Activated T-cell treated with anti-CD3 and anti-CD28 coated beads for 4 hours (primary cell): ENCODE data around the gene DEPDC5.
"Not testable (repeated sequence)": the region's sequence is repeated elsewhere in the genome, so short reads cannot be mapped to it uniquely, and the experiment has no call there.

Experiments used
- DNase-seq: peaks from one replicate; pipeline ENCODE4 v3.0.0-alpha.2; 2020

The DEPDC5 gene

DNA sequence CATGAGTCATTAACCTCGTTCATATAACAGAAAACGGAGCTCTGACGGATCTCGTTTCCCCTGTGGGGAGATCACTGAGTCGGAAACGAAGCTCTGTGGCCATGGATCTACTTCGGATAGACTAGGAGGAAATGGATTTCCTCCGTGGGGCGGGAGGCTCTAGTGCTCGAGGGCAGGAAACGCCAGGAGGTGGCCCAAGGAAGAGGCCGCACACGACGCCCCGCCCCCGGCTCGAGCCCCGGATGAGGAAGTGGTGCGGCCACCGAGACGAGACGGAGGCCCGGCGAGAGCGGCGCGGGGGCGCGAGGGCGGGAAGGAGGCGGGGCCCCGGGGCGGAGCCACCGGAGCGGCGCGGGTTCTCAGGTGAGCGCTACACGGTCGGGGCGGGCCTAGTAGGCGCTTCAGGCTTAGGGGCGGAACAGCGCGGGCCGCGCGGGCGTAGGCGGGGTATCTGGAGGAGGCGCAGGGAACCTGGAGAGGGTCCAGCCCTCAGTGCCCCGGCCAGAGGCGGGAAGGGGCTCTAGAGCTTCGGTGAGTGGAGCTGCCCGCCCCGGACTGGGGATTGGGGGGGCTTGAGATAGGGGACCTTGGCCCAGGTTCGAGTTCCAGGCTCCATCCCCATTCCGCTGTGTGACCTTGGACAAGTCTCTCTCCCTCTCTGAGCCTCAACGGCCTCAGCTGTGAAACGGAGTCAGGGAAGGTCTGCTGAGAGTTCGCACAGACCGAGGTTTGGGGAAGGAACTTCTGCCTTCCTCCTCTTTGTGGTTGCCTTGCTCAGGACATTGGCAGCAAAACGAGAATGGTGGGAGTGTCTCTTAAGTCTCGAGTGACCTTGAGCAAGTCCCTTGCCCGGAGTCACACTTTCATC lies at the start of gene DEPDC5:
Gene DEPDC5 (plus strand): TSS at position 386 of the 868 bp plus-strand sequence. CDS start 903 bp downstream, outside the sequence.
- DNase-seq: peak; percentile 94

DNA sequence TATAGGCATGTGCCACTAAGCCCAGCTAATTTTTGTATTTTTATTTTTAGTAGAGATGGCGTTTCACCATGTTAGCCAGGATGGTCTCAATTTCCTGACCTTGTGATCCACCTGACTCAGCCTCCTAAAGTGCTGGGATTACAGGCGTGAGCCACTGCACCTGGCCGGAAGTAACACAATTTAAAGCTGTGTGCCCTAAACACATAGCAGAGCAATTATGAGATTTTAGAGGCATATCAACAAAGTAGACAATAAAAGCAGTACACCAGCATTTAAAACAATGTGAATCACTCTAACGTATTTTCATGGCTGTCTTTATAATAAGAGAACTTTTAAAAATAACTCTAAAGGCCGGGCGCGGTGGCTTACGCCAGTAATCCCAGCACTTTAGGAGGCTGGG lies 46.3 kb upstream of the DEPDC5 start:
- no peak for DNase-seq

DNA sequence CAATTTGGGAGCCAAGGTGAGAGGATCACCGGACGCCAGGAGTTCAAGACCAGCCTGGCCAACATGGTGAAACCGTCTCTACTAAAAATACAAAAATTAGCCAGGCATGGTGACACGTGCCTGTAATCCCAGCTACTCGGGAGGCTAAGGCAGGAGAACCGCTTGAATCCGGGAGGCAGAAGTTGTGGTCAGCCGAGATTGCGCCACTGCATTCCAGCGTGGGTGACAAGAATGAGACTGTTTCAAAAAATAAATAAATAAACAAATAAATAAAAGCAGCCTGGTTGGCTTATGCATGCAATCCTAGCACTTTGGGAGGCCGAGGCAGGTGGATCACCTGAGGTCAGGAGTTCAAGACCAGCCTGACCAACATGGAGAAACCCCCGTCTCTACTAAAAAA lies 42.6 kb upstream of the DEPDC5 start:
- not testable (repeated sequence) for DNase-seq

DNA sequence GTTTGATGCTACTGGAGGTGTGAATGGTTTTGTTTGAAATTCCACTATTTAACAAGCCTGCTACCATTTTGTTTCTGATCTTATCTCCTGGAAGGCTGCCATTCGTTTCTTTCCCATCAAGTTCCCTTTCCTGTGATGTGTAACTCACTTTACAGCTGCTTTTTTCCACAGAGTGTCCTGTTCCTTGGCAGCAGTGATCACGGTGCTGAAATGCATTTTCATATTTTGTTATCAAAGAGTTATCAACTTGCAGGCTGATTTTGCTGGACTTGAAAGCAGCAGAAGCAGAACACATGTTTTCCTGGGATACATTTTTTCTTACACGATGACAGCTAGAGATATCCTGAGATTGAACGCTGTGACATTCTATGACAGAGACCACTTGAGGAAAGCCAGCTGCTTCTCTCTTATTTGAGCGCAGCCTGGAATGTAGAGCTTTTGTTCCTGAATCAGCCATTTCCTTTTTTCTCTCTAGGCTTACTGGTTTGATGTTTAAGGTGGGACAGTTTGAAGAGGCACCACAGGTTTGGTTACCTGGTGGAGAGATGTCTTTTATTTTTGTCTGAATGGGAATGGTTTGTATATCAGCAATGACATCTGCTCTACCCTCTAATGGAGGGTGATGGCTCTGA lies 38.6 kb upstream of the DEPDC5 start:
- no peak for DNase-seq

DNA sequence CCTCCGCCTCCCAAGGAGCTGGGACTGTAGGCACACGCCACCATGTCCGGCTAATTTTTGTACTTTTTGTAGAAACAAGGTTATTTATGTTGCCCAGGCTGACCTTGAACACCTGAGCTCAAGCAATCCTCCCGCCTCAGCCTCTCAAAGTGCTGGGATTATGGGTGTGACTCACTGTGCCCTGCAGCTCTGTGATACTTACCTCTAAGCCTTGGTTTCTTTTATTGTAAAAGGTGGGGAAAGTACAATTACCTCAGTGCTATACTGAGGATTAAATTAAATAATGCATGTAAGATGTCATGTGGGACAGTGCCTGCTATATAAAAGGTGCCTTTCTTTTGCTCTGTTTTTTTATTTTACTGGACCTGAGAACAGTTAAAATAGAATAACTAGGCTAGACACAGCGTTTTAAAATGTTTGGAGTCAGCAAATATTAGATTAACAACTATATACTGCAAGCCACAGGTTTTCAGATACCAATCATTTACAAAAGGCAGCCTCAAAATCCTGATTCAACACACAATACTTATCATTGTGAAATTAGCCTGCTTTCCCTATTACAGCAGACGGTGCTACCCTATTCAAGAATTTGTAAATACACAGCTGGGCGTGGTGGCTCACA lies 33.9 kb upstream of the DEPDC5 start:
- DNase-seq: no peak

DNA sequence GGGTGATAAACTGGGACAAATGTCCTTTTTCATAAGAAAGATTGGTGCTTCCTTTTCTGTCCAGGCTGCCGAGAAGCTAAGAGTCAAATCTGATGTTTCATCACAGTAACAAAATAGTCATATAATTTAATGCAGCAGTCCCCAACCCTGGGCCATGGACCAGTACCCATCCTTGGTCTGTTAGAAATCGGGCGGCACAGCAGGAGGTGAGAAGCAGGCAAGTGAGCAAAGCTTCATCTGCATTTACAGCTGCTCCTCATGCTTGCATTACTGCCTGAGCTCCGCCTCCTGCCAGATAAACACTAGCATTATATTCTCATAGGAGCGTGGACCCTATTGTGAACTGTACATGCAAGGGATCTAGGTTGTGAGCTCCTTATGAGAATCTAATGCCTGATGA lies 30.1 kb upstream of the DEPDC5 start:
- DNase-seq: no peak

DNA sequence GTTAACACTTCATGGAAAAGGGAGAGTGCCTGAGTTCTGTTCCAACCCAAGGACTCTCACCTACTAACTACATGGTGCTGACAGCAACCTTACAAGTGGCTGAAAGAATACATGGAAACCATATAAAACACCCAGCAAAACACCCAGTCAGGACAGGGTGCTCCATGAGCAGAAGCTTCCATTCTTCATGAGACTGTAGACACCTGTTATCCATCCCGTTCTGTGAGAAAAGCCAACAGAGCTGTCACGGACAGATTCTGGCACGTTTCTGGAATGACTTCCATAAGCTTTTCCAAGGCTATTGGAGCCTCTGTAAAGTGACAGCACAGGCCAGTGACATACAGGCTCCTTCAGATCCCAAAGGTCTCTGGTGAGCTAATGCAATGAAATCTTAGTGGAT lies 27.1 kb upstream of the DEPDC5 start:
- no peak for DNase-seq

DNA sequence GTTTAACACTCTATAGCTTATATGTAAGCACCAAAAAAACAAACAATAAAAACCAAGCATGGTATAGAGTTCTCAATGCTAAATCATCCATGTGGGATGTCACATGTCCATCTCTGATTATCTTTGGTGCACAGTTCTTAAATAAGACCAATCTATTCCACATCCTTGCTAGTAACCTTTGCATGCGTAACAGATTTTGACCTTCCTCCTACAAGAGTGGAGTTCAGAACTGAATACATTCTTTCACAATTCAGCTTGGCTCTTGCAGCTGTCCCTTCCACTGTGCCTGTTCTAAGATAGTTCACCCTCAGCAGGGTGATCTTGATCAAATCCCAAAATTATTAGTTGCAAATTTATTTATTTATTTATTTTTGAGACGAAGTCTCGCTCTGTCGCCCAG lies 25.0 kb upstream of the DEPDC5 start:
- no peak for DNase-seq

DNA sequence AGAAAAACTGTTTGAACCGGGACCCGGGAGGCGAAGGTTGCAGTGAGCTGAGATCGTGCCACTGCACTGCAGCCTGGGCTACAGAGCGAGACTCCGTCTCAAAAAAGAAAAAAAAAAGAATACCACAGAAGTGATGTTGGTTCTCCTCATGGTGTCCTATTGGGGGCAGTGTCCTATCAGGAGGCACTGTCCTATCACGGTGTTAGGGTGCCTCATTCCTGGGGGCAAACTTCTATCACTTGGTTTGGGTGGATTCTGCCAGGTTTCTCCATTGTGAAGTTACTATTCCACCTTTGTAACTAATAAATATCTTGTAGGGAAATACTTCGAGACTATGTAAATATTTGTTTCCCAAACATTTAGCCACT lies 23.5 kb upstream of the DEPDC5 start:
- no peak for DNase-seq

DNA sequence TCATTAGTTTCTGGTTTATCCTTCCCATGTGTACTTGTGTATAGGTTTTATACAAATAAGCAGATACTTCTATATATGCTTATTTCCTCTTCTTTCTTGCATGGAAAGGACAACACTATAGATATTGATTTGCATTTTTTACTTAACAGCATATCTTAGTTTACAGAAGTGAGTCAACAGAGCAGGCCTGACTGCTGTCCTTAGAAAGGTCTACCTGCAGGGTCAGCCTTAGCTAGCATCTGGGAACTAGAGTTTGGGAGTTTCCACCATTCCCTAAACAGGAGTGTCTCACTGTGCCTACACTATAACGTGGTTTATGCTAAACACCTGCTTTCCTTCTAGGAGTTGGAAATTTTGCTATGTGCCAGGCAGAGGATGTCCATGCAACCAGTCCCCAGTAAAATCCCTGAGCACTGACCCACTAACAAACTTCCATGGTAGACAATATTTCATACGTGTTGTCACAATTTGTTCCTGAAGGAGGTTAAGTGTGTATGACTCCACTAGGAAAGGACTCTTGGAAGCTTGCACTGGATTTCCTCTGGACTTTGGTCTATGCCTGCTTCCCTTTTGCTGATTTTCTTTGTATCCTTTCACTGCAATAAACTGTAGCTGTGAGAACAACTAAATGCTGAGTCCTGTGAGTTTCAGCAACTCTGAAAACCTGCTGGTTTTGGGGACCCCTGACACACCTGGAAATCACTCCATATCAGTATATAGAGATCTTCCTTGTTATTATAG lies 21.6 kb upstream of the DEPDC5 start:
- no peak for DNase-seq

DNA sequence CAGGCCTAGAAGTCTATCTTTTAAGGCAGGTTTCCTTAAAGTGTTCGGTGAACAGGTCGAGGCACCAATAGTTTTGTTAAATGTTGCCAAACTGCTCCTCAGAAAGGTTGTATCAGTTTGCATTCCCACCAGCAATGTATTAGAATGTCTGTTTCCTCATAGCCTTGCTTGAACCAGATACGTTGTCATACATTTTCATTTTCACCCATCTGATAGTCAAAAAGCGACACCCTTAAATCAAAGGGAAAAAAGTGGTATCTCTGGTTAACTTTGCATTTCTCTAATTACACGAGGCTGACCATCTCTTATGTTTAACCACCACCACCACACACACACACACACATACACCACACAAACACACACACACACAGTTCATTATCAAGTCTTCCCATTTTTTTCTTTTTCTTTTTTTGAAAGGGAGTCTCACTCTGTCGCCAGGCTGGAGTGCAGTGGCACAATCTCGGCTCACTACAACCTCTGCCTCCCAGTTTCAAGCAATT lies 20.2 kb upstream of the DEPDC5 start:
- DNase-seq: no peak

DNA sequence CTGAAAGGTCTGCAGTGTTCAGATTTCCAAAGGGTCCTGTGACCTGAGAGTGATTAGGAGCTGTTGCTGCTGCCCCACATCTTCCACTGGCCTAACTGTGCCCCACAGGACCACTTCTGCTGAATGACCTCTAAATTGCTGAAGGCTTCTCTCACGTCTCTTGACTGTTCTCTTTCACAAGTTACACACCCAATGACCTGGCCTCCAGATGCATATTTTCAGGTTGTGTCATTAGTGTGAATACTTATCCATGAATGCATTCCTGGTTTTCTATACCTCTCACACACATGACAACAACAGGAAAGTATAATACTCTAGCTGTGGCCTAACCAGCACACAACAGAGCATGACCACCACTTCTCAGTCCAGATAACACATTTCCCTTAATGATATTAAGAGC lies 19.3 kb upstream of the DEPDC5 start:
- DNase-seq: no peak

DNA sequence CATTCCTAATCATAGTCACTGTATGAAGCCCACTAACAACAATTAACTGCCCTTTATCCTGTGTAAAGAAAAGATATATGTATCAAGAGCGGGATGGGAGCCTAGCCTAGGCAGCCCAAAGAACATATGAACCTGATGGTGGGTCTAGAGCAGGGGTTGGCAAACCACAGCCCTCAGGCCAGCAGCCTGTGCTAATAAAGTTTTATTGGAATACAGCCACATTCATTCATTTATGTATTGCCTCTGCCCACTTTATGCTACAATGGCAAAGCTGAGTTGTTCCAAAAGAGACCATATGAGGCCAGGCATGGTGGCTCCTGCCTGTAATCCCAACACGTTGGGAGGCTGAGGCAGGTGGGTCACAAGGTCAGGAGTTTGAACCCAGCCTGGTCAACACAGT lies 17.4 kb upstream of the DEPDC5 start:
- no peak for DNase-seq

DNA sequence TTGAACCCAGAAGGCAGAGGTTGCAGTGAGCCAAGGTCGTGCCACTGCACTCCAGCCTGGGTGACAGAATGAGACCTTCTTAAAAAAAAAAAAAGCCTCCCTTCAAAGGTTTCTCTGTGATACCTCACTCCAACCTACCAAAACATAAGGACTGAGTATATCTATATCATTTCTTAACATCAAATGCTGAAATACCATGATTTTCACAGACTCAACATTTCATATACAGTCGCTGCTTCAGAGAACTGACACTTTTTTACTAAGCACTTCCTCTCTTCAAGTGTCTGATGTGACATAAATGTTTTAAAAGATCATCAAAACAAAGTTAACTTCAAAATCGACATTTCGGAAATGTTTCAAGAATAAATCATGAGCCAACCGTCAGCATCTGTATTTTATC lies 15.9 kb upstream of the DEPDC5 start:
- no peak for DNase-seq

DNA sequence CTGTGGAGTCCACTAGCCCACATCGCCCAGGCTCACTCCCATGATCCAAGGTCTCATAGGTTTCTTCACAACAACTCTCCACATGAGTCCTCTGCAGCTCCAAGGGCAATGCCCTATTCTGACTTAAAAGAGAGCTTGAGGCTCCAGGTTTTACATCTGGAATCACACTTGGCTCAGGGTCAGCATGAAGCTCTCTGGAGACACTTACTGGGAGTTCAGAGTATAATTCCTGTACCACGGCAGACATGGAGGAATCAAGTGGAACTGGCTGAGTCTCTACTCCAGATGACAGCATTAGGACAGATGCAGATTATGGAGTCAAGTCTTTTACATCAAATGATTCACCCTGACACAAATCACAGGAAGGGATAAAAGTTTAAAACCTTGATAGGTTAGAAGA lies 15.3 kb upstream of the DEPDC5 start:
- no peak for DNase-seq

DNA sequence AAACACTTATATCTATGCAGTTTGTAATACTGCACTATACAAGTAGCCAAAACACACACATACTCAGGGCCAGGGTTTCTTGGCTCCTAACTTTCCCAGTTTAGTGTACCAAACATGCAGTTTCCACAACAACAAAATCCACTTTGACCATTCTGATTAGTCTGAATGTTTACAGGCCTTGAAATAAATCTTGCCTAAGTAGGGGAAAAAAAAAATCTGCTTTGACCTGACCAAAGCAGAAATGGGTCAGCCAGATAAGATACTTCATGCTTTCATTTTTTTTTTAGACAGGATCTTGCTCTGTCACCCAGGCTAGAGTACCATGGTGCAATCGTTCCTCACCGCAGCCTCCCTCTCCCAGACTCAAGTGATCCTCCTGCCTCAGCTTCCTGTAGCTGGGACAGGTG lies 14.0 kb upstream of the DEPDC5 start:
- DNase-seq: no peak

DNA sequence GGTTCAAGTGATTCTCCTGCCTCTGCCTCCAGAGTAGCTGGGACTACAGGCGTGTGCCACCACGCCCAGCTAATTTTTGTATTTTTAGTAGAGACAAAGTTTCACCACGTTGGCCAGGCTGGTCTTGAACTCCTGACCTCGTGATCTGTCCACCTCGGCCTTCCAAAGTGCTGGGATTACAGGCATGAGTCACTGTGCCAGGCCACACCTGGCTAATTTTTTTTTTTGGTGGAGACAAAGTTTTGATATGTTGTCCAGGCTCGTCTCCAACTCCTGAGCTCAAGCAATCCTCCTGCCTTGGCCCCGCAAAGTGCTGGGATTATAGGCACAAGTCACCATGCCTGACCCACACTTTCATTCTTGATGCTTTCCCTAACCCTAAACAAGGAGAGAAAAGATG lies 13.5 kb upstream of the DEPDC5 start:
- DNase-seq: not testable (repeated sequence)

DNA sequence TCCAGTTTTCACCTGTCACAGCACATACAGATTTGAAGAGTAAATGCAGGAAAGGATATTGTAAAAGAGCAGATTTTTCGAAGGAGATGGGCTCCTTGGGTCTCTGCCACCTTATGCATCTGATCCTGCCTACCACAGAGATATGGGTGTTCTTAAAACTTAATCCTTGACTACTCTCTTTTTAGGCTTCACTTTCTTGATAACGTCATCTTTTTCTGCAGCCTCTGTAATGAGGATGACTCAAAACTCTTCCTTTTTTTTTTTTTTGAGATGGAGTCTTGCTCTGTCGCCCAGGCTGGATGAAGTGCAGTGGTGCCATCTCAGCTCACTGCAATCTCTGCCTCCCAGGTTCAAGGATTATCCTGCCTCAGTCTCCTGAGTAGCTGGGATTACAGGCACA lies 11.7 kb upstream of the DEPDC5 start:
- no peak for DNase-seq

DNA sequence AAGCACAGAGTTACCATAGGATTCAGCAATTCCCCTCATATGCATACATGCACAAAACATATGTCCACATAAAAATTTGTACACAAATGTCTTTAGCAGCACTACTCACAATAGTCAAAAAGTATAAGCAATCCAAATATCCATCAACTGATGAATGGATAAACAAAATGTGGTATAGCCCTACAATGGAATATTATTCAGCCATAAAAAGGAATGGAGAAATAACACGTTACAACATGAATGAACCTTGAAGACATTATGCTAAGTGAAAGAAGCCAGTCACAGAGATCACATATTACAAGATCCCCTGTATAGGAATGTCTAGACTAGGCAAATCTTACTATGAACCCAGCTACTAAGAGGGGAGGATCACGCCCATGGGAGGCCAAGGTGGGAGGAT lies 11.1 kb upstream of the DEPDC5 start:
- DNase-seq: no peak

DNA sequence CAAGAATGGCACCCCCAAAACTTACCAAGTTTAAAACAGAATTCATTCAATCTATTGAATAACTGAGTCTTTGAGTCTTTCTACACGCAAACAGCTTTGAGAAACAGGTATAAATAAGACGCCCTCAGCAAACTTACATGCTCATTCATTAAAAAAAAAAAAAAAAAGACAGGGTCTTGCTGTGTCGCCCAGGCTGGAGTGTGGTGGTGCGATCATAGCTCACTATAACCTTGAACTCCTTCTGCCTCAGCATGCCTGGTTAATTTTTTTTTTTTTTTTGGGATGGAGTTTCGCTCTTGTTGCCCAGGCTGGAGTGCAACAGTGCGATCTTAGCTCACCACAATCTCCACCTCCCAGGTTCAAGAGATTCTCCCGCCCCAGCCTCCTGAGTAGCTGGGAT lies 9.9 kb upstream of the DEPDC5 start:
- DNase-seq: no peak

DNA sequence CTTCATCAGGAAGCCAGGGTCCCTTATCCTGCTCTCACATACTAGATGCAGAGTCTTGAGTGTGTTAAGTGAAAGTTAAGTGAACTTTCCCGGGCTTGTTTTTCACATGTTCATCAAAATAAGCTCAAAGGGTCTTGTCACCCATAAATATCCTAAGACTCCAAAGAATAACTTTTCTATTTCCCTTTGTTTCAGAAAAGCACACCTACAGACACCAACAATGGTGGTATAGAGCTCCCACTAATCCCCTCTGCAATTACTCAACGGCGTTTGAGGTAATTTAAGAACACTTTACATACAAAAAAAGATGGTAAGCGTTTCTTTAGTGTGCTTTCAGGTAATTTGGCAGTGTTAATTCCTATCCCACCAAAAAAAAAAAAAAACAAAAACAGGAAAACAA lies 6.4 kb upstream of the DEPDC5 start:
- DNase-seq: no peak

DNA sequence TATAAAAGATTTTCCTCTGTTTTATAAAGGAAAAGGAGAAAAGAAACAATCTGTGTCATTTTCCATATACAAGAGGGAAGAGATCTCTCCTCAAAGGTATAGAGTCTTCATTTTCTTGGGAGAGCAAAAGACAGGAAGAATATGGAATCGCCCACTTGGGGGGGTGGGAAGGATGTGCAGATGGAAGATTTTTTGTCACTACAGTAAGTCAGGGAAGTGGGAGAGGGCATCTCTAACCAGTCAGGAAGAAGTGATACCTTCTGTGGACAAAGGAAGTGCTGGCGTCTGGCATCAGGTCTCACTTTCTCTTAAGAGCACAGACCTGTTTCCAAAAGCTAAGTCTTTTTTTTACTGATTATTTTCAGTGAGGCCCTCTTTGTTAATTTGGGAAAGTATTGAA lies 5.3 kb upstream of the DEPDC5 start:
- no peak for DNase-seq

DNA sequence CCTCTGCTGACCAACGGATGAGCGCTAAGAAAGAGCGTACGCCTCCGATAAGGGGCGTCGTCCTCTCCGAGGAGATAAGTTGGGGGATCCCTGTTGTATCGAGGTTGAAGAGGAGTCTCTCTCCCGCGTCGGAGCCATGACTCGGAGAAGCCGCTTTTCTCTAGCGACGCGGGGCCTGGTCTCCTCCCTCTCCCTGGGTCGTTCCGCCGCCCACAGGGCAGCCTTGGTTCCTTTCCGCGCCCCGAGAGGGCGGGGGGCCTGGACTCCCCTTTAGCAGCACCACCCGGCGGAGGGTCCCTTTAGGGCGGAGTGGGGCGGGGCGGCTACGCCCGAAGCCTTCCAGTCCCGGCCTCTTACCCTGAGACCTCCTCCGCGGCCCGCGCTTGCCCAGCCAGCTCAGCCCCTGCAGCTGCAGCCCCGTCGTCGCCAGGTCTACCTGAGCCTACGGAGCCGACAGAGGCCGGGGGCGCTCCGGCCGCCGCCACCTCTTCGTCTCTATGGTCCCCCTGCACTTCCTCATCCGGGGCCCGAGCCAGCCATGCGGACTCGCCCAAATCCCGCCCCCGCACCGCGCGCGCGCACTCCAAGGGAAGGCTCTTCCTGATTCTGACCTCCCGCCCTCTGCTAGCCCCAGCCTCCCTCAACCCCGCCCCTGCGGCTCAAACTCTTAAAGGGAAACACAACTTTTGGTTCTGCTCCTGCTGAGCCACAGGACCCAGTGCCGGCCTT lies 4.0 kb upstream of the DEPDC5 start, which contains the start of gene PRR14L:
Gene PRR14L (minus strand): TSS at position 497 of the 729 bp plus-strand sequence. CDS start 11,272 bp downstream, outside the sequence.
- peak; percentile 100 for DNase-seq
